ENCODE measurements around the gene RHBDD3.
"Not testable (repeated sequence)": the region's sequence is repeated elsewhere in the genome, so short reads cannot be mapped to it uniquely, and the experiment has no call there.

RHBDD3 gene

GRCh38 chr22:29253561-29254285, 14.1 kb downstream of the RHBDD3 start:
- no peak for DNase-seq (ENCODE audit: extremely low read depth in 1 of 2, low read depth in 1 of 2)

GRCh38 chr22:29251981-29252911, 15.5 kb downstream of the RHBDD3 start:
- DNase-seq (ENCODE audit: extremely low read depth in 1 of 2, low read depth in 1 of 2), result no peak

DNA sequence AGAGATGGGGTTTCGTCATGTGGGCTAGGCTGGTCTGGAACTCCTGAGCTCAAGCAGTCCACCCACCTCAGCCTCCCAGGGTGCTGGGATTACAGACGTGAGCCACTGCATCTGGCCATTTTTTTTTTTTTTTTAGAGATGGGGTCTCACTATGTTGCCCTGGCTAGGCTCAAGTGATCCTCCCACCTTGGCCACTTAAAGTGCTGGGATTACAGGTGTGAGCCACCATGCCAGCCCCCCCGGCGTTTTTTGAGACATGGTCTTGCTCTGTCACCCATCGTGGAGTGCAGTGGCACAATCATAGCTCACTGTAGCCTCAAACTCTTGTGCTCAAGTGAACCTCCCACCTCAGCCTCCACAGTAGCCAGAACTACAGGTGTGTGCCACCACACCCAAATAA, 16.5 kb downstream of the RHBDD3 start:
- no peak for DNase-seq (ENCODE audit: extremely low read depth in 1 of 2, low read depth in 1 of 2)

DNA sequence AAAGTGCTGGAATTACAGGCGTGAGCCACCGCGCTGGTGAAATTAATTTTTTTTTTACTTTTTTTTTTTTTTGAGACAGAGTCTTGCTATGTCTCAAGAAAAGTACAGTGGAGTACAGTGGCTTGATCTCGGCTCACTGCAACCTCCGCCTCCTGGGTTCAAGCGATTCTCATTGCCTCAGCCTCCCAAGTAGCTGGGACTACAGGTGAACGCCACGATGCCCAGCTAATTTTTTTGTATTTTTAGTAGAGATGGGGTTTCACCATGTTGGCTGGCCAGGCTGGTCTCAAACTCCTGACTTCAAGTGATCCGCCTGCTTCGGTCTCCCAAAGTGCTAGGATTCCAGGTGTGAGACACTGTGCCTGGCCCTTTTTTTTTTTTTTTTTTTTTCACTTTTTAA, 19.9 kb downstream of the RHBDD3 start:
- not testable (repeated sequence) for DNase-seq (ENCODE audit: extremely low read depth in 1 of 2, low read depth in 1 of 2)

GRCh38 chr22:29245626-29246385, 22.0 kb downstream of the RHBDD3 start:
- peak in 1 of 2 donors; percentile 56 for DNase-seq (ENCODE audit: extremely low read depth in 1 of 2, low read depth in 1 of 2)

DNA sequence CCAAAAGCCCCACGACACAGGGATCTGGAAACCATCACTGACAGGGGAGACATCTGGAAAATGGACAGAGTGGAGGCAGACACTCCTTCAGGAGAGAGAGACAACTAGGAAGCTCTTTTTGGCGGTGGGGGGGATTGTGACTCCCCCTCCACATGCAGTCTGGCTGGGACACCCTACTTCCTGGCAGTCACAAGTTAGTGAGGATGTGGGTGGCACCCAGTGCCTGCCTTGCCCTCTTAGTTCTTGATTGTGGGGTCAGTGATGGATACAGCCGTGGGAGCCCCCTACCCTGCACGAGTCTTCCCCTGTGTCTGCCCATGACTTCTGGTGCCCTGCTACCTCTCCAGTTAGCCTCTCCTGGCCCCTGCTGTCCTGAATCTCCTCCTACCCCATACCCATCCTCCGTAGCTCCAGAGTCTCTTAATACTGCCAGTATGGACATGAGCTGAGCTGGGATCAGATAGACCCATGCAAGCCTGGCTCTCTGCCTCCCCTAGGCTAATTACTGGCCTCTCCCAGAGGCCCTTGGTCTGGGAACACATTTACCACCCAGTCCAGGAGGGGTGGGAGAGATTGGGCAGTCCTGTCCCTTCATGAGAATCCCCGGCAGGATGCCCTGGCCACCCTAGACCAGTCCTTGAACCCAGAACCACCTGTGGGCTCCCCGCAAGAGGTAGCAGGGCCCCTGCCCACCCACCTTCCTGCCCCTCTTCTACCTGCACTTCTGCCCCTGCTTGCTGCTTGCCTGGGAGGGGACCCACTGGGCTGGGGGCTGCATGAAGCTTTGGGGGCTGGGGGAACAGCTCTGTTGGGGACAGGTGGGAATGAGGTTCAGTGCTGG, 22.8 kb downstream of the RHBDD3 start:
- DNase-seq (ENCODE audit: extremely low read depth in 1 of 2, low read depth in 1 of 2), result no peak

DNA sequence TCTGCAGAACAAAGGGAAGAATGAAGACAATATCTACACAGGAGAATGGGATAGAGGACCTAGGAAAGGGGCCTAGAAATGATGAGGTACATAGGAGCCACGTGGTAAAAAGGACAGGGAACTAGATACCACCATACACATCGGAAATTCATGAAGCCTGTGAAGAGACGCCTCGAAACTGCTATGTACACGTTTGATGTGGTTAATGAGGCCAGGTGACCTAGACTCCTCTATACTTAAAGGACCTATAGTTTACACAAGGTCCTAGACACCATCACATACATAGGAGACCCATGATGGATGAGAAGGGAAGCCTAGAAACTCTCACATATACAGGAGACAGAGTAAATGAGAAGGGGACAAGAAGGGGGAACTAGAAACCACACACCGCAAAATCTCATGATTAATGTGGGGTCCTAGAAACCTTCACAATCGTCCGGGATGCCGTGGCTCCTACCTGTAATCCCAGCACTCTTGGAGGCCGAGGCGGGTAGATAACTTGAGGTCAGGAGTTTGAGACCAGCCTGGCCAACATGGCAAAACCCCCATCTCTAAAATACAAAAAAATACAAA, 23.8 kb downstream of the RHBDD3 start:
- DNase-seq (ENCODE audit: extremely low read depth in 1 of 2, low read depth in 1 of 2), result no peak

DNA sequence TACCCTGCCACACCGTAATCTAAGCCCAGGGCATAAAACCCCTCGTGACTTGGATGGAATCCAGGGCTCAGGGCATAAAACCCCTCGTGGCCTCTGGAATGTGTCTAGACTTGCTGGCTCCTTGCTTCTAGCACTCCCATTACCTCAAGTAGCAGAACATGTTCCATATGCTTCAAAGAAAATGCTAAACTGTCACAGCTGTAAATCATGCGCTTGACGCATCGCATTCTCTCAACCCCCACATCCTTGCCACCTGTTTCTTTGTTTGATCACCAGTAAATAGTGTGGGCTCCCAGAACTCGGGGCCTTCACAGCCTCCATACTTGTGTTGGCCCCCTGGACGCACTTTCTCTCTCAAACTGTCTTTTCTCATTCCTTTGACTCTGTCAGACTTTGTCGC, 27.3 kb downstream of the RHBDD3 start:
- not testable (repeated sequence) for DNase-seq (ENCODE audit: extremely low read depth in 1 of 2, low read depth in 1 of 2)

DNA sequence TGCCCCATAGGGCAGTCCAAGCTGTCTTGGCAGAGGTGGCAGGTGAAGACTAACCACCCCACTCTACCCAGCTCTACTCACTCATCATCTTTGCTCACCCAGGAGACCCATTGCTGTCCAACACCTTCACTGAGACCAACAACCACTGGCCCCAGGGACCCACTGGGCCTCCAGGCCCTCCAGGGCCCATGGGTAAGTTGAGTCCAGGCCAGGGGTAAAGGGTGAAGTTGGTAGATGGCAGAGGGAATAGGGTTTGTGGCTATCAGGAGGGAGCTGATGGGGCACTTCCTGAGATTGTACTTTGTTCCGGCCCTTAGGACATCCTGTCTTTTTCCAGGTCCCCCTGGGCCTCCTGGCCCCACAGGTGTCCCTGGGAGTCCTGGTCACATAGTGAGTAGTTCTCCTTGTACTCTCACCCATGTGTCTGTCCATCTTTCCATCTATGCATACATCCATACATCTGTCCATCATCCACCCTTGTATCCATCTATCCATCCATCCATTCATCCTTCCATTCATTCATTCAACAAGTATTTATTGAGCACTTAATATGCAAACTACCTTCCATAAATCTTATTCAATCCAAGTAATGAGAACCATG, 34.4 kb downstream of the RHBDD3 start:
- no peak for DNase-seq (ENCODE audit: extremely low read depth in 1 of 2, low read depth in 1 of 2)

DNA sequence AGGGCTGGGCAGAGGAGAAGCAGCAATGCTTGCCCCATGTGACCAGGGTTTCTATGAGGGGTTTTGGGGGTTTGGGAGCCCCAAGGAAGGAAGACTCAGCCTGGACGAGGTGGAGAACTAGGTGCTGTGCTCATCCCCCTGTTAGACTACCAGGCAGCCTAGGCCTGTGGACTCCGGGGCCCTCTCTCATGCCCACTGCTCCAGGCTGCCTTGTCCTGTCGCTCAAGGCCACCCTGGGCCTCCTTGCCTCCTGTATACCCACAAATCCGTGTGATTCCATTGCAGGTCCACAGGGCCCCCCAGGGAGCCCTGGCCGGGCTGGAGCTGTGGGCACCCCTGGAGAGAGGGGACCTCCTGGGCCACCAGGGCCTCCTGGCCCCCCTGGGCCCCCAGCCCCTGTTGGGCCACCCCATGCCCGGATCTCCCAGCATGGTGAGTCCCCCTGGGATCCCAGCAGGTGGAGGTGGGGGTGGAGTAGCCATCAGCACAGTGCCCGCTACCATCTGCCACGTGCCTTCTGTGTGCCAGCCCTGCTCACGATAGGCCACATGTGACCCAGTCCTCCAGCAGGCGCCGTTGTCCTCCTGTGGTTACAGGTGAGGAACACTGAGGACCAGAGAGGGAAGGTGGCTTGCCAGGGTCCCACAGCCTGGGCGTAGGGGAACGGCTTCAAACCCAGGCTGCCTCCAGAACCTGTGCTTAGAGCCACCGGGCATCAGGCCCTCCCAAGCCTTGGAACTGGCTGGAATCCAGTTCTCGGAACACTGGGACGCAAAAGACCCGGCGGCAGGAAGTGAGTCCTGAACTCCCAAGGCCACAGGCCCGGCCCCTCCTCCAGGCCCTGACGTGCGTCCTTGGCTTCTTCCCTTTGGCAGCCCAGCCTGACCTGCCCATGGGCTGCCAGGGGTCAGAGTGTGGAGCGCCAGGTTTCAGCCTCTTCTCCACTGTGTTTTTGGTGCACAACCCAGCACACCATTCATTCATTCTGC, 35.5 kb downstream of the RHBDD3 start:
- no peak for DNase-seq (ENCODE audit: extremely low read depth in 1 of 2, low read depth in 1 of 2)

DNA sequence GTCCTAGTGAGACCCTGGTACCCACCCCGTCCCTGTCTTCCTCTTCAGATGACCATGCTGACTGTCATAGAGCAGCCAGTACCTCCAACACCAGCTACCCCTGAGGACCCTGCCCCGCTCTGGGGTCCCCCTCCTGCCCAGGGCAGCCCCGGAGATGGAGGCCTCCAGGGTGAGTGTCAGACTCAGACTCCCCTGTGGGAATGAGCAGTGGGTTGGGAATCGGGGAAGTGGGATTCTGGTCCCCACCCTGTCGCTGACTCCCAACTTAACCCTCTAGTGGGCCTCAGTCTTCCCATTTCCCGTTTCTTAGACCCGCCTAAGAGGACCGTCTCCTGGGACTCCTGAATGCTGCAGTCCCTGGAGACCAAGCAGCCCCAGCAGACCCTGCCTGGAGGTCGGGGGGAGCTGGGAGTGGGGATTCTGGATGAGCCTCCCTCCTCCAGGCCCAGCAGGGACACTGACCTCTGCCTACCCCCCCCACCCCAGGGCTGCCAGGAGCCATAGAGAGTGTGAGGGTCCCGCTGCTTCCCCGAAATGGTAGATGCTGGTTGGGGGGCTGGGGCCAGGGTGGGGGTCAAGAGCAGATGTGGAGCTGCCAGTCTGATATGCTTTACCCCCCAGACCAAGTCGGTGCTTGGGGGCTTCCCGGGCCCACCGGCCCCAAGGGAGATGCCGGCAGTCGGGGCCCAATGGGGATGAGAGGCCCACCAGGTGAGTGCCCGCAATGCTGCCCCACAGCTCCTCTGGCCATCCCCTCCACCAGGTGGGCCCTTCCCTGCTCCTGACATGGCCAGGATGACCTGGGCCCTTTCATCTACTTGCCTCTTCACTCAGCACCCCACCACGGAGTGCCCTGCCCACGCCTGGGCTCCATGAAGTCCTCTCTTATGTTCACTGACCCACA, 36.6 kb downstream of the RHBDD3 start:
- no peak for DNase-seq (ENCODE audit: extremely low read depth in 1 of 2, low read depth in 1 of 2)

DNA sequence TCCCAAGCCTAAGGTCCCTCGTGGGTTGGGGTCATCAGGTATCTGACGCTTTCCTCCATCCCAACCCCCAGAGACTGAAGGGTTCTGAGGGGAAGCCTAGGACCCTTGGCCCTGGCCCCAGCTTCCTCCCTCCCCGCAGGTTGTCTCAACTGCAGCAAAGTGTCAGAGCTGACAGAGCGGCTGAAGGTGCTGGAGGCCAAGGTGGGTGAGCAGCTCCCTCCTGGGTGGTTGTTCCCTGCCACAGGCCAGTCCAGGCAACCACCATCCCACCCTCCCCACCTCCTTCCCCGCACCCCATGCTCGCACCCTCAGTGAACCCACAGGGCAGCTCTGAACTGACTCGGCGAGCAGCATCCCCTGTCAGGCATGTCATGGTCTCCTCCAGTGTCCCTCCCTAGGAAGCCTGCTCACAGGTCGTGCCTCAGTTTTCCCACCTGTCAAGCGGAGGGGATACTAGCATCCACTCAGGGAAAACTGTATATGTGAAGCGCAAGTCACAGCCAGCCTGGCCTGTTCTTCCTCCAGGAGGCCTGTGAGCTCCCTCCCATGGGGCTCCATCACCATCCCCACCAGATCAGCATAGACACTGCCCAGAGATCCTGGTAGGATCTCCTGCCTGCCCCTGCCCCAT, 41.3 kb downstream of the RHBDD3 start:
- no peak for DNase-seq (ENCODE audit: extremely low read depth in 1 of 2, low read depth in 1 of 2)

DNA sequence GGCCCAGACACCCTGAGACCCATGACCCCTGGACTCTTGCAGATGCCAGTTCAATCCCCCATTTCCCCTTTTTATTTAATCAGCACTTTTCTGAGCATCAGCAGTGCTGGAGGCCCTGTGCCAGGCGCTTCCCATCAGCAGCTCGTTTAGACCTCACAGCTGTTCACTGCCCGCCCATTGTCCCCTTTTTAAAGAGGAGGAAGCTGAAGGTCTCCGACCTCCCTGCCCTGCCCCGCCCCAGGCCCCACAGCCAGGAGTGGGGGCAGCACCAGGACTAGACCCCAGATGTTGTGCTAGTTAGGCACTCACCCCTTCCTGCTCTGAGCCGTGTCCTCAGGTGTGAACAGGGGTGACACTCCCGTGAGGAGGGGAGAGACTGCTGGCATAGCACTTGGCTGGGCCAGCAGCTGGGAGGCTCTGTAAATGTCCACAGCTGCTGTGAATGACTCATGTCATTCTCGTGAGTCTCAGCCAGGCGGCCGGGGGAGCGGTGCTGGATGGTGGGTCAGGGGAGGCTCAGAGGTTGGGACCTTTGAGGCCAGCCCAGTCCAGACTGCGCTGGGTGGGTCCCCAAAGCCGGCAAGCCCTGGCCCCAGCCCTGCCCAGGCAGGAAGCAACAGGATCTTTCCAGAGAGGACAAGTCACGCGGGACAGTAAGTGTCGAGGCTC, 42.2 kb downstream of the RHBDD3 start:
- no peak for DNase-seq (ENCODE audit: extremely low read depth in 1 of 2, low read depth in 1 of 2)

- no peak for DNase-seq (ENCODE audit: extremely low read depth in 1 of 2, low read depth in 1 of 2)
Measured at GRCh38 chr22:29224859-29225410, 42.8 kb downstream of the RHBDD3 start.

GRCh38 chr22:29224121-29224858, 43.5 kb downstream of the RHBDD3 start:
- no peak for DNase-seq (ENCODE audit: extremely low read depth in 1 of 2, low read depth in 1 of 2)
